Sciatic nerve (tissue), 2 donors: Measurements from ENCODE around the gene PLXDC2. TPM values are rescaled to one million over a fixed set of nuclear protein-coding genes. Genes with fewer than 3 reads are reported as not detected.

Experiments
- ATAC-seq: fragments of 200-7000 bp; cut with Tn5 transposase; one replicate; pipeline ENCODE4 v1.9.1; 2020; ENCODE audit warnings: mild to moderate bottlenecking, moderate library complexity
- DNase-seq: peaks from one replicate; pipeline ENCODE4 v3.0.0-alpha.2; 2020; ENCODE audit warnings: low spot score
- intact Hi-C: fragments of 100-400 bp; cut with DNase I; formaldehyde crosslinking; loops from one replicate; pipeline ENCODE4 v1.14.2; 2022
- total RNA-seq: library from RNA; stranded (reverse); fragmentation: NEBNext Ultra II Directional; extraction: Animal tissue kit (Norgen Biotek cat#: 25700); gene quantifications from one replicate; pipeline ENCODE4 v1.2.1, GENCODE V29; 2021
- donor health status: DM: no; HTN: no; CAD: no.
- donor health status: DM: no; HTN: no; CAD: no.

PLXDC2 gene
- total RNA-seq, 1 donor from 2014 or later, result 118 TPM

- ATAC-seq (no peak), DNase-seq (no peak)
- intact Hi-C loops, result no loop called here
Measured at GRCh38 chr10:19956516-19957032, 140.3 kb downstream of the PLXDC2 start.

GRCh38 chr10:19958787-19959186 is 142.6 kb downstream of the PLXDC2 start:
- DNase-seq (no peak), ATAC-seq (no peak)
- intact Hi-C loops, result no loop called here

- DNase-seq (no peak), ATAC-seq (no peak)
- intact Hi-C loops, result no loop called here
Measured at GRCh38 chr10:19961076-19962053, 145.1 kb downstream of the PLXDC2 start.

GRCh38 chr10:19964625-19965024 is 148.4 kb downstream of the PLXDC2 start:
- intact Hi-C loops, result no loop called here
- ATAC-seq (no peak), DNase-seq (no peak)

GRCh38 chr10:19966751-19967150 is 150.5 kb downstream of the PLXDC2 start:
- ATAC-seq (no peak), DNase-seq (no peak)
- intact Hi-C loops, result no loop called here

- DNase-seq (no peak), ATAC-seq (no peak)
- intact Hi-C loops, result no loop called here
Measured at GRCh38 chr10:19967981-19968380, 151.7 kb downstream of the PLXDC2 start.

GRCh38 chr10:19968745-19969144 is 152.5 kb downstream of the PLXDC2 start:
- no peak for DNase-seq

GRCh38 chr10:19970256-19970655 is 154.0 kb downstream of the PLXDC2 start:
- DNase-seq, result no peak
- no peak for ATAC-seq
- intact Hi-C loops, result no loop called here

More at GRCh38 chr10:19968745-19969144, 152.5 kb downstream of the PLXDC2 start:
- ATAC-seq, result no peak
- intact Hi-C loops, result no loop called here

- intact Hi-C loops, result no loop called here
- ATAC-seq (peak; percentile 53), DNase-seq (no peak)
Measured at GRCh38 chr10:19970717-19971116, 154.5 kb downstream of the PLXDC2 start.

- ATAC-seq (no peak), DNase-seq (no peak)
- intact Hi-C loops, result no loop called here
Measured at GRCh38 chr10:19971343-19972052, 155.3 kb downstream of the PLXDC2 start.

- intact Hi-C loops, result no loop called here
- DNase-seq (no peak), ATAC-seq (no peak)
Measured at GRCh38 chr10:19974138-19974537, 157.9 kb downstream of the PLXDC2 start.

GRCh38 chr10:19974554-19974953 is 158.3 kb downstream of the PLXDC2 start:
- ATAC-seq, result no peak
- DNase-seq, result no peak
- intact Hi-C loops, result no loop called here

- intact Hi-C loops, result no loop called here
Measured at GRCh38 chr10:19977097-19977521, 160.9 kb downstream of the PLXDC2 start.

GRCh38 chr10:19979628-19980027 is 163.4 kb downstream of the PLXDC2 start:
- intact Hi-C loops, result no loop called here

More at GRCh38 chr10:19977097-19977521, 160.9 kb downstream of the PLXDC2 start:
- no peak for DNase-seq
- ATAC-seq, result no peak

GRCh38 chr10:19983880-19984565 is 167.8 kb downstream of the PLXDC2 start:
- ATAC-seq (no peak), DNase-seq (no peak)
- intact Hi-C loops, result no loop called here

More at GRCh38 chr10:19979628-19980027, 163.4 kb downstream of the PLXDC2 start:
- DNase-seq, result no peak
- ATAC-seq, result no peak

- DNase-seq (no peak), ATAC-seq (no peak)
- intact Hi-C loops, result no loop called here
Measured at GRCh38 chr10:19985745-19986144, 169.5 kb downstream of the PLXDC2 start.

- intact Hi-C loops, result no loop called here
- no peak for ATAC-seq
- no peak for DNase-seq
Measured at GRCh38 chr10:19986591-19986990, 170.4 kb downstream of the PLXDC2 start.

GRCh38 chr10:19987931-19988330 is 171.7 kb downstream of the PLXDC2 start:
- DNase-seq (no peak), ATAC-seq (no peak)
- intact Hi-C loops, result no loop called here

GRCh38 chr10:19993714-19994315 is 177.6 kb downstream of the PLXDC2 start:
- no peak for ATAC-seq
- intact Hi-C loops, result no loop called here

More at GRCh38 chr10:19993714-19994315, 177.6 kb downstream of the PLXDC2 start:
- no peak for DNase-seq
